Osteoblast (primary cell): ENCODE results near the gene KRT86. TPM values are rescaled to one million over a fixed set of nuclear protein-coding genes. Genes with fewer than 3 reads are reported as not detected.
A peak's percentile ranks its signal among the peaks of the same experiment; 100 is the strongest.

ENCODE experiments used
- DNase-seq: peaks from one replicate; pipeline ENCODE4 v3.0.0; 2011; ENCODE audit warnings: low spot score, mixed read lengths; ENCODE audit not compliant: insufficient read length; ENCODE audit errors: missing footprints
- H2AFZ ChIP-seq: 2 replicates; pipeline ENCODE4 v1.6.0; 2011; ENCODE audit warnings: mild to moderate bottlenecking, low read length
- H3K27ac ChIP-seq: 2 replicates; pipeline ENCODE4 v1.5.1; 2011; ENCODE audit warnings: mild to moderate bottlenecking, low read depth, low read length, moderate library complexity
- H3K27me3 ChIP-seq: 2 replicates; pipeline ENCODE4 v1.6.0; 2012; ENCODE audit warnings: mild to moderate bottlenecking, control low read depth, inconsistent platforms, low read length, moderate library complexity; ENCODE audit not compliant: insufficient read depth
- H3K36me3 ChIP-seq: 2 replicates; pipeline ENCODE4 v1.5.1; 2011; ENCODE audit warnings: mild to moderate bottlenecking, low read length, control low read depth, moderate library complexity; ENCODE audit not compliant: insufficient read depth
- H3K4me1 ChIP-seq: 2 replicates; pipeline ENCODE4 v1.5.1; 2011; ENCODE audit warnings: mild to moderate bottlenecking, low read length, control low read depth, moderate library complexity; ENCODE audit not compliant: insufficient read depth
- H3K4me2 ChIP-seq: 2 replicates; pipeline ENCODE4 v1.6.0; 2011; ENCODE audit warnings: mild to moderate bottlenecking, low read length; ENCODE audit not compliant: insufficient read depth
- H3K4me3 ChIP-seq: fragments of 200-600 bp; sonication (generic); 3 replicates; pipeline ENCODE4 v1.5.1; 2012; ENCODE audit warnings: mild to moderate bottlenecking, low read length, inconsistent platforms; ENCODE audit not compliant: insufficient read depth
- H3K79me2 ChIP-seq: 2 replicates; pipeline ENCODE4 v1.6.0; 2012; ENCODE audit warnings: mild to moderate bottlenecking, low read length, control low read depth, inconsistent platforms; ENCODE audit not compliant: insufficient read depth
- H3K9me3 ChIP-seq: 2 replicates; pipeline ENCODE4 v1.5.1; 2011; ENCODE audit warnings: low read depth, low read length, control low read depth
- H4K20me1 ChIP-seq: 2 replicates; pipeline ENCODE4 v1.6.0; 2012; ENCODE audit warnings: mild to moderate bottlenecking, low read length, control low read depth; ENCODE audit not compliant: insufficient read depth
- CTCF ChIP-seq: IDR thresholded peaks from 2 replicates; pipeline ENCODE4 v1.5.1; 2011; ENCODE audit warnings: mild to moderate bottlenecking, low read depth, low read length, moderate library complexity; ENCODE audit errors: extremely low read depth
- total RNA-seq: library from RNA; depleted of rRNA; stranded (reverse); fragments of >200 nt; gene quantifications from 2 replicates; pipeline ENCODE4 v1.2.3, GENCODE V29; 2012

The KRT86 gene
- total RNA-seq, 1 donor = 0.36 TPM

- peaks cover 38% of the 10 kb centered on the region for H3K4me1 ChIP-seq
- H3K27me3 ChIP-seq = no peaks in the 10 kb centered on the region
- H3K4me3 ChIP-seq = no peak overlapping the region
- DNase-seq = peak; percentile 62
- no peaks in the 10 kb centered on the region for H3K36me3 ChIP-seq
- no peak overlapping the region for H3K4me2 ChIP-seq
- H2AFZ ChIP-seq = no peak overlapping the region
- H3K9me3 ChIP-seq = peaks cover 4% of the 10 kb centered on the region
- no peaks in the 10 kb centered on the region for H4K20me1 ChIP-seq
- no peak for TF ChIP-seq CTCF
- H3K27ac ChIP-seq = peak overlapping the region; percentile 54
- H3K79me2 ChIP-seq = no peaks in the 10 kb centered on the region
These were observed 46.1 kb upstream of the KRT86 start for GRCh38 chr12:52228366-52228765.

GRCh38 chr12:52228931-52229330 is 45.5 kb upstream of the KRT86 start:
- Histone ChIP-seq H3K27ac (peak overlapping the region; percentile 54), H3K4me1 (peaks cover 38% of the 10 kb centered on the region), H3K9me3 (peaks cover 4% of the 10 kb centered on the region), H3K4me2 (no peak overlapping the region), H3K27me3 (no peaks in the 10 kb centered on the region), H3K36me3 (no peaks in the 10 kb centered on the region), H2AFZ (no peak overlapping the region), H3K4me3 (no peak overlapping the region), H4K20me1 (no peaks in the 10 kb centered on the region), H3K79me2 (no peaks in the 10 kb centered on the region)
- TF ChIP-seq CTCF = no peak
- no peak for DNase-seq

GRCh38 chr12:52229836-52230343 is 44.6 kb upstream of the KRT86 start:
- Histone ChIP-seq H2AFZ (no peak overlapping the region), H3K36me3 (no peaks in the 10 kb centered on the region), H4K20me1 (no peaks in the 10 kb centered on the region), H3K79me2 (no peaks in the 10 kb centered on the region), H3K4me1 (peaks cover 39% of the 10 kb centered on the region), H3K4me3 (no peak overlapping the region), H3K27ac (peak overlapping the region; percentile 87), H3K9me3 (peaks cover 4% of the 10 kb centered on the region), H3K4me2 (peak overlapping the region; percentile 21), H3K27me3 (no peaks in the 10 kb centered on the region)
- peak; percentile 80 for DNase-seq
- TF ChIP-seq CTCF = no peak

- Histone ChIP-seq H3K9me3 (peaks cover 2% of the 10 kb centered on the region), H4K20me1 (no peaks in the 10 kb centered on the region), H3K27ac (peak overlapping the region; percentile 87), H3K27me3 (no peaks in the 10 kb centered on the region), H3K4me3 (no peak overlapping the region), H3K4me1 (peaks cover 46% of the 10 kb centered on the region), H3K4me2 (peak overlapping the region; percentile 21), H3K79me2 (no peaks in the 10 kb centered on the region), H2AFZ (no peak overlapping the region), H3K36me3 (no peaks in the 10 kb centered on the region)
- DNase-seq = peak; percentile 99
- no peak for TF ChIP-seq CTCF
These were observed 43.8 kb upstream of the KRT86 start for GRCh38 chr12:52230364-52231281.
